GM20000 (cell line): ENCODE measurements around the gene PLPPR1.

Source experiments
- DNase-seq: peaks from one replicate; pipeline ENCODE4 v3.0.0; 2012; ENCODE audit warnings: low spot score
- TF ChIP-seq, protein P1 (sequence below): IDR thresholded peaks from 2 replicates; pipeline ENCODE4 v1.5.1; 2012; ENCODE audit warnings: mild to moderate bottlenecking, control low read depth; ENCODE audit errors: extremely low read depth, missing control alignments

The PLPPR1 gene

DNA sequence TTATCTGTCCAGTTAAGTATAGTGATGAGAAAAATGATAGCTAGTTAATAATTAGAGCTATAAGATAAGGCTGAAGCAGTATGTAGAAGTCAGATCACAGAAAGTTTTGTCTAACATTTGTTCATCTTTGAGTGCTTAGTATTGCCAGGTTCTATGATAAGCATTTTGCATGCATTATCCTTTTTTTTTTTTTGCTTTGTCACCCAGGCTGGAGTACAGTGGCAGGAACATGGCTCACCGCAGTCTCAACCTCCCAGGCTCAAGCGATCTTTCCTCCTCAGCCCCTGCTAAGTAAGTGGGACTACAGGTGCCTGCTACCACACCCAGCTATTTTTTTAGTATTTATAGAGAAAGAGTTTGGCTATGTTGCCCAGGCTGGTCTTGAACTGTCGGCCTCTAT is 338.8 kb downstream of the PLPPR1 start:
- no peak for DNase-seq
- TF ChIP-seq, protein P1, sequence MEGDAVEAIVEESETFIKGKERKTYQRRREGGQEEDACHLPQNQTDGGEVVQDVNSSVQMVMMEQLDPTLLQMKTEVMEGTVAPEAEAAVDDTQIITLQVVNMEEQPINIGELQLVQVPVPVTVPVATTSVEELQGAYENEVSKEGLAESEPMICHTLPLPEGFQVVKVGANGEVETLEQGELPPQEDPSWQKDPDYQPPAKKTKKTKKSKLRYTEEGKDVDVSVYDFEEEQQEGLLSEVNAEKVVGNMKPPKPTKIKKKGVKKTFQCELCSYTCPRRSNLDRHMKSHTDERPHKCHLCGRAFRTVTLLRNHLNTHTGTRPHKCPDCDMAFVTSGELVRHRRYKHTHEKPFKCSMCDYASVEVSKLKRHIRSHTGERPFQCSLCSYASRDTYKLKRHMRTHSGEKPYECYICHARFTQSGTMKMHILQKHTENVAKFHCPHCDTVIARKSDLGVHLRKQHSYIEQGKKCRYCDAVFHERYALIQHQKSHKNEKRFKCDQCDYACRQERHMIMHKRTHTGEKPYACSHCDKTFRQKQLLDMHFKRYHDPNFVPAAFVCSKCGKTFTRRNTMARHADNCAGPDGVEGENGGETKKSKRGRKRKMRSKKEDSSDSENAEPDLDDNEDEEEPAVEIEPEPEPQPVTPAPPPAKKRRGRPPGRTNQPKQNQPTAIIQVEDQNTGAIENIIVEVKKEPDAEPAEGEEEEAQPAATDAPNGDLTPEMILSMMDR = no peak

DNA sequence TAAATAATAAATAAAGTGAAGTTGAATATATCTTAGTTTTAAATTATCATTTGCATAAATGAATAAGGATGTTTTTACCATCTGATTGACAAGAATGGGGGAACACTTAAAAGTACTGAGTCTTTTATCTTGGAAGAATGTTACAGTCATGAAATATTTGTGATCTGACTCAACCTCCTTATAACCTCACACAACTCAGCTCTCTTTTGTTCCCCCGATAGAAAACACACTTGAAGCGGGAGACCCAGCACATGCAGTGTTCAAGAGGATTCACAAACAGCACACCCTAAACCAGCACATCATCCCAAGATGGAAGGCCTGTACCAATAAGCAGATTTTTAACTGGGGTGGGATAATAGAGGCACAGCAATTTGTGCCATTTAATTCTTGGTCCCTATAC is 340.8 kb downstream of the PLPPR1 start:
- DNase-seq = no peak
- TF ChIP-seq, protein P1 = no peak

DNA sequence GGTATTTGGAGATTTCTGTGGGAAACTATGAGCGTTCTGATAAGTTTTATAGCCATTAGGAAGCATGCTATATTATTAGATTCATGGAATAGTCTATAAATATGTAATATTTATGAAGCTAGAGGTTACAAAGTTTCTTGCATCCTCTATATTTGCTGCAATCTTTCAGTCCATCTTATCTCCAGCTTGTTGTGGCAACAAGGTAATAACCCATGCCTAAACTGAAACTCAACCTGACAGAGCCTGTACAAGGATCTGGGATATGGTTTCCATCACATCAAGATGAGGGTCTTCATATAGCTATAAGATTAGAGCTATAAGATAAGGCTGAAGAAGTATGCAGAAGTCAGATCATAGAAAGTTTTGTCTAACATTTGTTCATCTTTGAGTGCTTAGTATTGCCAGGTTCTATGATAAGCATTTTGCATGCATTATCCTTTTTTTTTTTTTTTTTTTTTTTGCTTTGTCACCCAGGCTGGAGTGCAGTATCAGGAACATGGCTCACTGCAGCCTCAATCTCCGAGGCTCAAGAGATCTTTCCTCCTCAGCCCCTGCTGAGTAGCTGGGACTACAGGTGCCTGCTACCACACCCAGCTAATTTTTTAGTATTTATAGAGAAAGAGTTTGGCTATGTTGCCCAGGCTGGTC is 341.5 kb downstream of the PLPPR1 start:
- no peak for DNase-seq
- TF ChIP-seq, protein P1 = no peak

DNA sequence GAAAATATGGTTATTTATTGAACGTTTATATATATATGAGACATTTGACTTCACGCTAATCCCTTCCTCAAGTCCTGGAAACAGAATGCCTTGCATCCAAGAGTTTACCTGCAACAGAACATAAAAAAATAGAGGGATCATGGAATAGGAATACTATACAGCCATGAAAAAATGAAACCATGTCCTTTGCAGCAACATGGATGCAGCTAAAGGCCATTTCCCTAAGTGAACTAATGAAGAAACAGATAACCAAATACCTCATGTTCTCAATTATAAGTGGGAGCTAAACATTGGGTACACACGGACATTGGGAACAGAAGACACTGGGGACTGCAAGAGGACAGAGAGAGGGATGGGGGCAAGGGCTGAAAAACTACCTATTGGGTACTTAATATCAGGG is 343.3 kb downstream of the PLPPR1 start:
- no peak for DNase-seq
- TF ChIP-seq, protein P1 = no peak

DNA sequence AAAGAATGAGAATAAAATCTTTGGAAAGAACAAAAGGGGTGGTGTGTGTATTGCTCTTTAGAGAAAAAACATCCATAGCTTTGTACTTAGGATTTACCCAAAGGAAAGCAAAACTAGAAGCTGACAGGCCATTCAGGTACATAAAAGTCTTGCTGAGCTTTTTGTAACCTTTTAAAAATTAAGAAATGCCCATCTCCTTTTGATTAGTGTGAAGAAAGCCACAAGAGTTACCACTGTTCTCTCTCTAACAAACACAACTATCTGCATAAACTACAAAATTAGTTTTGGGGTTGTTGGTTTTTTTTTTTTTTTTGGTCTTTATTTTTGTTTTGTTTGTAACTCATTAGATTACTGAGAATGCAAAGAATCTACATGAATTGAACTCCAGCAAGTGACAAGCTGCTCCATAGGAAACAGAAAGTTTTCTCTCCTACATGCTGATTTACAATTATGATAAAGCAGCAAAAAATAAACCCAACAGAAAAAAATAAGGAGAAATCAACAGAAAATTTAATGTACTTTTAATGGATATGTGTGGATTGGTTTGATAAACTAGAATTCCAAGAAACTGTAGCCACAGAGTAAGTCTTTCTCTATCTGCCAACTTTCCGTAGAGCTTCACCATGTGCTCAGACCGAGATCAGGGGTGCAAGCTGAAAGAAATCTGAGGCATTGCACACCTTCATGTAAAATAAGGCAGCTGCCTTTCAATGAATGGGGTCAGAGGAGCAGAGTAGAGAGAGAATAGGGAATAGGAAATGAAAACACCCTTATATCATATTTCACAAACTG is 344.0 kb downstream of the PLPPR1 start:
- TF ChIP-seq, protein P1 = no peak
- DNase-seq = no peak
